OCI-LY1 (cell line): ENCODE data around the gene ZP2.

Source experiments
- CTCF ChIP-seq: fragments of 200-600 bp; sonication (generic), shearing (Covaris generic); IDR thresholded peaks from 2 replicates; pipeline ENCODE4 v1.5.1; 2017; ENCODE audit warnings: mild to moderate bottlenecking, antibody characterized with exemption, low read length, moderate library complexity, mixed read lengths
- EZH2 ChIP-seq: fragments of 200-600 bp; sonication (generic), shearing (Covaris generic); IDR thresholded peaks from 2 replicates; pipeline ENCODE4 v1.8.0; 2017; ENCODE audit warnings: borderline replicate concordance, mixed run types, mild to moderate bottlenecking, antibody characterized with exemption, low read length, moderate library complexity, mixed read lengths

DNA sequence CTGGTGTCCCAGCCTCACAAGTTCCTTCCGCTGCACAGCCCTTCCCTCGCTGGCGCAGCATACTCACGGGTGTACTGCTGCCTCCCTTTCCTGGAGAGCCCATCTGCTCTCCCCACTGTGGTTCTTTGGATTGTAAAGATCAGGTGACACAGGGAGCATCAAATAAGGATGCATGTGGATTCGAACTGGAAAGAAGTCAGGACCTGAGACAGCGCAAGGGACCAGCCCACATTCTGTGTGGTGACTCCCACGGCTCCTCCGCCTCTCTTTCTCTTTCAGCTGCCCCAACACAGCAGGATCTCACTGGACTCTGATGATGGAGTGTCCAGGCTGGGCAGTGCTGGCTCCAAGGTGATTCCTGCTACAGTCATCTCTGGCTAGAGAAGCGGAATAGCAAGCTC is 44.8 kb downstream of the ZP2 start:
- TF ChIP-seq CTCF = no peak
- no peak for TF ChIP-seq EZH2
